ENCODE data around the gene ZDHHC19. TPM values are rescaled to one million over a fixed set of nuclear protein-coding genes. Genes with fewer than 3 reads are reported as not detected.

The ZDHHC19 gene, protein sequence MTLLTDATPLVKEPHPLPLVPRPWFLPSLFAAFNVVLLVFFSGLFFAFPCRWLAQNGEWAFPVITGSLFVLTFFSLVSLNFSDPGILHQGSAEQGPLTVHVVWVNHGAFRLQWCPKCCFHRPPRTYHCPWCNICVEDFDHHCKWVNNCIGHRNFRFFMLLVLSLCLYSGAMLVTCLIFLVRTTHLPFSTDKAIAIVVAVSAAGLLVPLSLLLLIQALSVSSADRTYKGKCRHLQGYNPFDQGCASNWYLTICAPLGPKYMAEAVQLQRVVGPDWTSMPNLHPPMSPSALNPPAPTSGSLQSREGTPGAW
- polyA plus RNA-seq (2012; ENCODE audit: insufficient read length, low read depth): not detected

DNA sequence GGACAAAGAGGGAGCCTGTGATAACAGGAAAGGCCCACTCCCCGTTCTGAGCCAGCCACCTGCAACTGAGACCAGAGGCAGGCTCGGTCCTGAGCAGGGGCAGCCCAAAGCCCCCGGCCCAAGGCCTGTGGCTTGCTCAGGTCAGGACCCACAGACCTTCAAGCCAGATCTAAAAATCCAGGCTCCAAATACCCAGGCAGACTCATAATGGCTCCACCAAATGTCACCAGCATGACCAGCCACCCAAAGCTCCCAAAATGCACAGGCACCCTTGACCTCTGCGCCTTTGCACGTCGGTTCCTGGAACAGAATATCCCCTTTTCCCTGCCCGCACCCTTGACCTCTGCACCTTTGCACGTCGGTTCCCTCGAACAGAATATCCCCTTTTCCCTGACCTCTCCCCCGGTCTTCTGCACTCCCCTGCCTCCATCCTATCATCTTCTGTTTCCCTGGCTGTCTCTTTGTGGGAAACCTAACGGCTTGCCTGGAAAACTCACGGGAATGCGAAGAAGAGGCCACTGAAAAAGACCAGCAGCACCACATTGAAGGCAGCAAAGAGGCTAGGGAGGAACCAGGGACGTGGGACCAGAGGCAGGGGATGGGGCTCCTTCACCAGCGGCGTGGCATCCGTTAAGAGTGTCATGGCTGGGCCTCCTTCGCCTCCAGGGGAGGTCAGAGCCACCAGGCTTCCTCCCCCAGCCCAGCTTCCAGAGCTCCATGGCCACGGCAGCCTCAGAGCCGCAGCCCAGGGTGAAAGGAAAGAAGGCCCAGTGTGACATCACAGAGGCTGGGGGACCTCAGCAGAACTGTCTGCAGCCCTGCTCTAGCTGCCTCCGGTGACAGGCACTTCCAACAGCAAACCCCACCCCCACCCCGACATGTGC lies at the start of gene ZDHHC19:
ZDHHC19 (minus strand) TSS at position 728 of the 884 bp plus-strand sequence; CDS start at position 643, 85 bp downstream.
- no peak for TF ChIP-seq SIN3A (IDR thresholded peaks at IDR 0.05; ENCODE audit: borderline replicate concordance, insufficient read depth, low read length)
- no peak for TF ChIP-seq REST (IDR thresholded peaks at IDR 0.05; ENCODE audit: insufficient read depth in 1 of 2, low read depth in 2 of 2, low read length in 2 of 2)
- TF ChIP-seq FOXP2 (optimal IDR thresholded peaks at IDR 0.05; ENCODE audit: borderline replicate concordance, extremely low read depth, extremely low read length, insufficient read depth): no peak
- no peak for TF ChIP-seq TAF1 (IDR thresholded peaks at IDR 0.05; ENCODE audit: borderline replicate concordance, insufficient read depth, low read length)
- TF ChIP-seq POLR2AphosphoS5 (IDR thresholded peaks at IDR 0.05; ENCODE audit: low read depth, low read length): no peak

GRCh38 chr3:196260784-196261183 lies 49.6 kb upstream of the ZDHHC19 start:
- TF ChIP-seq REST (IDR thresholded peaks at IDR 0.05; ENCODE audit: insufficient read depth in 1 of 2, low read depth in 2 of 2, low read length in 2 of 2) (no peak), SIN3A (IDR thresholded peaks at IDR 0.05; ENCODE audit: borderline replicate concordance, insufficient read depth, low read length) (no peak), TAF1 (IDR thresholded peaks at IDR 0.05; ENCODE audit: borderline replicate concordance, insufficient read depth, low read length) (no peak), FOXP2 (optimal IDR thresholded peaks at IDR 0.05; ENCODE audit: borderline replicate concordance, extremely low read depth, extremely low read length, insufficient read depth) (no peak), POLR2AphosphoS5 (IDR thresholded peaks at IDR 0.05; ENCODE audit: low read depth, low read length) (no peak)

- TF ChIP-seq FOXP2 (optimal IDR thresholded peaks at IDR 0.05; ENCODE audit: borderline replicate concordance, extremely low read depth, extremely low read length, insufficient read depth) (no peak), TAF1 (IDR thresholded peaks at IDR 0.05; ENCODE audit: borderline replicate concordance, insufficient read depth, low read length) (no peak), SIN3A (IDR thresholded peaks at IDR 0.05; ENCODE audit: borderline replicate concordance, insufficient read depth, low read length) (no peak), POLR2AphosphoS5 (IDR thresholded peaks at IDR 0.05; ENCODE audit: low read depth, low read length) (no peak), REST (IDR thresholded peaks at IDR 0.05; ENCODE audit: insufficient read depth in 1 of 2, low read depth in 2 of 2, low read length in 2 of 2) (no peak)
Observed at GRCh38 chr3:196255776-196256175, 44.6 kb upstream of the ZDHHC19 start.

- no peak for TF ChIP-seq REST (IDR thresholded peaks at IDR 0.05; ENCODE audit: insufficient read depth in 1 of 2, low read depth in 2 of 2, low read length in 2 of 2)
- no peak for TF ChIP-seq TAF1 (IDR thresholded peaks at IDR 0.05; ENCODE audit: borderline replicate concordance, insufficient read depth, low read length)
- TF ChIP-seq SIN3A (IDR thresholded peaks at IDR 0.05; ENCODE audit: borderline replicate concordance, insufficient read depth, low read length): no peak
- TF ChIP-seq POLR2AphosphoS5 (IDR thresholded peaks at IDR 0.05; ENCODE audit: low read depth, low read length): no peak
- TF ChIP-seq FOXP2 (optimal IDR thresholded peaks at IDR 0.05; ENCODE audit: borderline replicate concordance, extremely low read depth, extremely low read length, insufficient read depth): no peak
Observed at GRCh38 chr3:196254376-196255283, 43.4 kb upstream of the ZDHHC19 start.

All from PFSK-1 (cell line).